Astrocyte of the cerebellum (primary cell): Measurements from ENCODE around the gene MZB1.

ENCODE experiments used
- DNase-seq: peaks from one replicate; pipeline ENCODE4 v3.0.0-alpha.2; 2011; ENCODE audit warnings: low read depth
- H3K4me3 ChIP-seq: 2 replicates; pipeline ENCODE4 v1.5.1; 2011; ENCODE audit warnings: mild to moderate bottlenecking, low read depth, low read length, moderate library complexity
- in situ Hi-C: cut with HindIII; loops from 2 replicates; pipeline ENCODE4 v1.10.0; 2017; ENCODE audit warnings: low sequenced_read_pairs
- TF ChIP-seq, protein P1 (sequence below): IDR thresholded peaks from 2 replicates; pipeline ENCODE4 v1.5.1; 2012; ENCODE audit warnings: low read length, low read depth, moderate library complexity, mild to moderate bottlenecking; ENCODE audit errors: missing control alignments

MZB1 gene

DNA sequence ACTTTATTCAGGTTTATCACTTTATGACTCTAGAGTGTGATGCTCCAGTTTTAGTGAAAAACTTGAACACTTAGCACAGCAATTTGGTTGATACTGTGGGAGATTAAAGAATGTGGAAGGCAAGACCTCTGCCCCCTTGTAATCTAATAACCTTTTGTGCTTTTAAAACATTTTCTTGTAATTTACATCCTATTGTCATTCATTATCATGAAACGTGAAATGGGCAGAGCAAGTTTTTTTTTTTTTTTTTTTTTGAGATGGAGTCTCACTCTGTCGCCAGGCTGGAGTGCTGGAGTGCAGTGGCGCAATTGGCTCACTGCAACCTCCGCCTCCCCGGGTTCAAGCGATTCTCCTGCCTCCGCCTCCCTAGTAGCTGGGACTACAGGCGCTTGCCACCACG, 46.2 kb downstream of the MZB1 start:
- DNase-seq, result no peak
- TF ChIP-seq, protein P1, sequence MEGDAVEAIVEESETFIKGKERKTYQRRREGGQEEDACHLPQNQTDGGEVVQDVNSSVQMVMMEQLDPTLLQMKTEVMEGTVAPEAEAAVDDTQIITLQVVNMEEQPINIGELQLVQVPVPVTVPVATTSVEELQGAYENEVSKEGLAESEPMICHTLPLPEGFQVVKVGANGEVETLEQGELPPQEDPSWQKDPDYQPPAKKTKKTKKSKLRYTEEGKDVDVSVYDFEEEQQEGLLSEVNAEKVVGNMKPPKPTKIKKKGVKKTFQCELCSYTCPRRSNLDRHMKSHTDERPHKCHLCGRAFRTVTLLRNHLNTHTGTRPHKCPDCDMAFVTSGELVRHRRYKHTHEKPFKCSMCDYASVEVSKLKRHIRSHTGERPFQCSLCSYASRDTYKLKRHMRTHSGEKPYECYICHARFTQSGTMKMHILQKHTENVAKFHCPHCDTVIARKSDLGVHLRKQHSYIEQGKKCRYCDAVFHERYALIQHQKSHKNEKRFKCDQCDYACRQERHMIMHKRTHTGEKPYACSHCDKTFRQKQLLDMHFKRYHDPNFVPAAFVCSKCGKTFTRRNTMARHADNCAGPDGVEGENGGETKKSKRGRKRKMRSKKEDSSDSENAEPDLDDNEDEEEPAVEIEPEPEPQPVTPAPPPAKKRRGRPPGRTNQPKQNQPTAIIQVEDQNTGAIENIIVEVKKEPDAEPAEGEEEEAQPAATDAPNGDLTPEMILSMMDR, result no peak
- in situ Hi-C loops, result no loop called here
- peak overlapping the region; percentile 100 for H3K4me3 ChIP-seq

DNA sequence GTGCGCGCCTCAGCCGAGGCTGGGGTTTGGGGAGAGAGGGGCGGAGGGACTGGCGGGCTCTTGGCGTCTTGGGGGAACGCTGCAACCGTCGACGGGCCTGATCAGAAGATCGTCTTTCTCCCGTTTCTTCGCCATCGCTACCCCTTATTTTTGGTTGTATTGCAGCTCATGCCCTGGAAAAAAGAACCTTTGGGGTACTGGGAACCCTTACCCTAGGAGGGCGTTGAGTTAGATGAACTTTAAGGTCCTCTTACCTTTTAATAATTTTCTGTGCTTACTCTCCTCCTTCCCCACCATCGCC, 47.3 kb downstream of the MZB1 start:
- TF ChIP-seq, protein P1, result no peak
- H3K4me3 ChIP-seq, result peak overlapping the region; percentile 100
- in situ Hi-C loops, result no loop called here
- DNase-seq, result no peak

DNA sequence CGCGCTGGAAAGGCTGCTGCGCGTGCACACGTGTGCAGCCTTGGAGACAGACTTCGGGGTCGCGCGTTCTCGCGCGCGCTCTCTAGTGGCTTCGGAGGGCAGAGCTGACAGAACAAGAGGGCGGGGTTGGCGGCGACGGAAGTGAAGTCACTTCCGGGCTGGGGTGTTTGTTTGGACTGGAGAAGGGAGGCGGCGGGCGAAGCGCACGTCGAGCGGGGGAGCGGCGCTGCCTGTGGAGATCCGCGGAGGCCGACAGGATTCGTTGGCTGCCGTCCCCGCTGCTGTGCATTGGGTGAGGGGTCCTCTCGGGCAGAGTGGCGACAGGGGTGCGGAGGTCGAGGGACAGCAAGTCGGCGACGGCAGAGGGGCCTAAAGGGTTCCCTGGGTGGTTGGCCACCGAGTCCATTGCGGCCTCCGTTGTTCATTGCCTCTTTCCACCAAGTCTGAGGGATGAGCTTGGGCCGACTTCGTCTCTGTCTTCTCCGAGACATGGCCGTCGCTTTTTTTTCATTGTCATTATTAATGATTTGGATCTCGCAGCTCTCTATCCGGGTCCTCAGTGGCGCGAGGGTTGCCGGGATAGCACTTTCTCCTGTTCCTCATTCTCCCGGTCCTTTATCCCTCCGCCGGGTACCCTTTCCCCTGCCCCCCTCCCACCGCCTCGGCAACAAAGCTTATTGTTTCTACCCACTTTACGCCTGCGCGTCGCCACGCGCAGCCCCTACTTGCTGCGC, 47.9 kb downstream of the MZB1 start, which contains the start of gene PAIP2:
Gene PAIP2 (plus strand): TSS at position 166 of the 734 bp plus-strand sequence. CDS start 21,931 bp downstream, outside the sequence.
- in situ Hi-C loops, result no loop called here
- peak; percentile 94 for DNase-seq
- TF ChIP-seq, protein P1, result peak; percentile 76
- peak within 1 kb of the TSS; percentile 100 for H3K4me3 ChIP-seq

DNA sequence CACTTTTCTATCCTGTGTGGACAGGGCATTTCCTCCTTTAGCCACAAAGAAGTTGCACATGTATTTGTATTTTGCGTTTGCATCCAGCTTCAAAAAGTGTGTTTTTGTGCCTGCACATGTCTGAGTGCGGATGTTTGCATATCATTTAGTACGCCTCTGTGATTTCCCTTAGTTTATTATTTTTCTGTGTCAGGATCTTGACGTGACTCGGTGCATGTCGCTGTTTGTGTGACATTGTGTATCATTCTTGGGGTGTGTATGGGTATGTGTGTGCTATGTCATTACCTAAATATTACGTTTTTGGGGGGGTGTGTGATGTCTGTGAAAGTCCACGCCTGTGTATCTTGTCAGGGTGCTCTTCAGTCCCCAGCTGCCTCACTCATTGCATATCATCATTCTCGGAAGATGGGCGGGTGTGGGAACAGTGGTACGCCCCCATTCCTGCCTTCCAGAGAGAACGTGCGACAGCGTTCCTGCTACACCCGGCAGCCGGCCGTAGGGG, 48.5 kb downstream of the MZB1 start:
- no peak for DNase-seq
- in situ Hi-C loops, result no loop called here
- peak overlapping the region; percentile 100 for H3K4me3 ChIP-seq
- TF ChIP-seq, protein P1, result no peak

DNA sequence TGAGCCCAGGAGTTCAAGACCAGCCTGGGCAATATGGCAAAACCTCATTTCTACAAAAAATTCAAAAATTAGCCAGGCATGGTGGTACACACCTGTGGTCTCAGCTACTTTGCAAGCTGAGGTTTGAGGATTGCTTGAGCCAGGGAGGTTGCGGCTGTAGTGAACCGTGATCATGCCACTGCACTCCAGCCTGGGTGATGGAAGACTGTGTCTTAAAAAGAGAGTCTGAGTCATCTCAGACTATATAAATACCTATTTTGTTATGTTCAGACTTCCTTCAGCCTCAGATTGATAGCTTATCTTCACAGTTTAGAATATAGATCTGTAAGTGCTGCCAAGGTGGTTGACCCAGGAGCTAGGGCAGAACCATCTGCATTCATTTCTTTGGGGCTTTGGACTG, 49.7 kb downstream of the MZB1 start:
- H3K4me3 ChIP-seq, result no peak overlapping the region
- DNase-seq, result no peak
- TF ChIP-seq, protein P1, result no peak
- in situ Hi-C loops, result no loop called here
